ENCODE measurements around the gene ZBTB22. TPM values are rescaled to one million over a fixed set of nuclear protein-coding genes. Genes with fewer than 3 reads are reported as not detected.

The ZBTB22 gene
- total RNA-seq, 1 donor from 2014 or later: 31.8 TPM

DNA sequence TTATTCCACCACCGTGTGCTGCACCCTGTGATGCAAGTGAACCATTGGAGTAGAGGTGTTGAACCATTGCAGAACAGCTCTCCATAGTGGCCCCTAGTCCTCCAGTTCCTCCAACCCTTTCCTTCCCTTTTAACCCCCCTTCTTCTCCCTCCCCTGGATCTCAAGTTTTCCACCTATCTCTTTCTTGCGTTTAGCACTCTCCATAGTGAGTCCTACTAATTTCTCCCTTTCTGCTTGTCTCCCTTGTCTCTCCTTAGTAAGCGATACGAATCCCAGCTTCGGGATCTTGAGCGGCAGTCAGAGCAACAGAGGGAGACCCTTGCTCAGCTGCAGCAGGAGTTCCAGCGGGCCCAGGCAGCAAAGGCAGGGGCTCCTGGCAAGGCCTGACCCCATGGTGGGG is 27.1 kb downstream of the ZBTB22 start:
- Mint-ChIP-seq H3K9me3 (no peaks in the 10 kb centered on the region), H3K27ac (peak overlapping the region; percentile 95), H3K4me1 (peaks cover 48% of the 10 kb centered on the region), H3K36me3 (ENCODE audit: low read depth) (peaks cover 81% of the 10 kb centered on the region), H3K4me3 (peak overlapping the region; percentile 100), H3K27me3 (no peaks in the 10 kb centered on the region)
- TF ChIP-seq, protein P1, sequence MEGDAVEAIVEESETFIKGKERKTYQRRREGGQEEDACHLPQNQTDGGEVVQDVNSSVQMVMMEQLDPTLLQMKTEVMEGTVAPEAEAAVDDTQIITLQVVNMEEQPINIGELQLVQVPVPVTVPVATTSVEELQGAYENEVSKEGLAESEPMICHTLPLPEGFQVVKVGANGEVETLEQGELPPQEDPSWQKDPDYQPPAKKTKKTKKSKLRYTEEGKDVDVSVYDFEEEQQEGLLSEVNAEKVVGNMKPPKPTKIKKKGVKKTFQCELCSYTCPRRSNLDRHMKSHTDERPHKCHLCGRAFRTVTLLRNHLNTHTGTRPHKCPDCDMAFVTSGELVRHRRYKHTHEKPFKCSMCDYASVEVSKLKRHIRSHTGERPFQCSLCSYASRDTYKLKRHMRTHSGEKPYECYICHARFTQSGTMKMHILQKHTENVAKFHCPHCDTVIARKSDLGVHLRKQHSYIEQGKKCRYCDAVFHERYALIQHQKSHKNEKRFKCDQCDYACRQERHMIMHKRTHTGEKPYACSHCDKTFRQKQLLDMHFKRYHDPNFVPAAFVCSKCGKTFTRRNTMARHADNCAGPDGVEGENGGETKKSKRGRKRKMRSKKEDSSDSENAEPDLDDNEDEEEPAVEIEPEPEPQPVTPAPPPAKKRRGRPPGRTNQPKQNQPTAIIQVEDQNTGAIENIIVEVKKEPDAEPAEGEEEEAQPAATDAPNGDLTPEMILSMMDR (IDR thresholded peaks at IDR 0.05): no peak
- ChIA-PET CTCF (interaction anchor here (3.9 kb wide), 1 partner anchor 13 kb away, joined by 21 read pairs; the partner anchor contains the start of gene B3GALT4), POLR2A (interaction anchor here (2.3 to 5.4 kb wide), 8 partner anchors 9 to 136 kb away, joined by 13 to 80 read pairs (median 20); partner anchors contain the start of genes B3GALT4, RGL2, RPS18 and TAPBP)
- no peak for ATAC-seq (ENCODE audit: low read depth)
- intact Hi-C loops (cut with micrococcal nuclease): no loop called here
- no peak for DNase-seq

DNA sequence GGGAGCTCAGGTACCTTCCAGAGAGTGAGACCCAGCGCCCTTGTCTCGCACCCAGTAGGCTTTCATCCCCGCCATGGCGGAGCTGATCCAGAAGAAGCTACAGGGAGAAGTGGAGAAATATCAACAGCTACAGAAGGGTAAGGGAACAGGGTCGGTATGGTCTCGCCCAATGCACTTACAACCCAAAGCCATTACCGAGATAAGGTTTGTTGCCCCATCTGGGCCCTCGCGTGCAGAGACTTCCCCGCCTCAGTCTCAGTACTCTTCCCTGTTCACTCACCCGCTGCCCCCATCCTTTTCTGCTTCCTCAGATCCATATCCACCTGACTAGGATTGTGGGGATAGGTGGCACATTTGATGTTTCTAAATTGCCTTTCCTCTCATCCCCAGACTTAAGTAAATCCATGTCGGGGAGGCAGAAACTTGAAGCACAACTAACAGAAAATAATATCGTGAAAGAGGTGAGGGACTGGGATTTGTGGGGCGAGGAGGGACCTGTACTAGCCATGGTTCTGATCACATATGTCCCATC is 27.7 kb downstream of the ZBTB22 start:
- H3K4me1 Mint-ChIP-seq: peaks cover 48% of the 10 kb centered on the region
- no peaks in the 10 kb centered on the region for H3K9me3 Mint-ChIP-seq
- TF ChIP-seq, protein P1 (IDR thresholded peaks at IDR 0.05): no peak
- ATAC-seq (ENCODE audit: low read depth) (no peak), DNase-seq (no peak)
- H3K27ac Mint-ChIP-seq: peak overlapping the region; percentile 95
- H3K36me3 Mint-ChIP-seq (ENCODE audit: low read depth): peaks cover 80% of the 10 kb centered on the region
- CTCF ChIA-PET: interaction anchor here (0.7 to 3.9 kb wide), 6 partner anchors 8 to 55 kb away, joined by 3 to 21 read pairs (median 6); partner anchors contain the start of genes B3GALT4, RPS18 and VPS52
- no peaks in the 10 kb centered on the region for H3K27me3 Mint-ChIP-seq
- intact Hi-C loops (cut with micrococcal nuclease): loop anchor here (1.0 to 2.0 kb wide), 6 partner anchors 9 to 90 kb away; partner anchors contain the start of genes B3GALT4, RXRB, SLC39A7 and VPS52
- H3K4me3 Mint-ChIP-seq: peak overlapping the region; percentile 100
- POLR2A ChIA-PET: interaction anchor here (0.6 to 5.4 kb wide), 19 partner anchors 8 to 451 kb away, joined by 3 to 80 read pairs (median 7); partner anchors contain the start of genes B3GALT4, CUTA, RGL2 and RPS18

DNA sequence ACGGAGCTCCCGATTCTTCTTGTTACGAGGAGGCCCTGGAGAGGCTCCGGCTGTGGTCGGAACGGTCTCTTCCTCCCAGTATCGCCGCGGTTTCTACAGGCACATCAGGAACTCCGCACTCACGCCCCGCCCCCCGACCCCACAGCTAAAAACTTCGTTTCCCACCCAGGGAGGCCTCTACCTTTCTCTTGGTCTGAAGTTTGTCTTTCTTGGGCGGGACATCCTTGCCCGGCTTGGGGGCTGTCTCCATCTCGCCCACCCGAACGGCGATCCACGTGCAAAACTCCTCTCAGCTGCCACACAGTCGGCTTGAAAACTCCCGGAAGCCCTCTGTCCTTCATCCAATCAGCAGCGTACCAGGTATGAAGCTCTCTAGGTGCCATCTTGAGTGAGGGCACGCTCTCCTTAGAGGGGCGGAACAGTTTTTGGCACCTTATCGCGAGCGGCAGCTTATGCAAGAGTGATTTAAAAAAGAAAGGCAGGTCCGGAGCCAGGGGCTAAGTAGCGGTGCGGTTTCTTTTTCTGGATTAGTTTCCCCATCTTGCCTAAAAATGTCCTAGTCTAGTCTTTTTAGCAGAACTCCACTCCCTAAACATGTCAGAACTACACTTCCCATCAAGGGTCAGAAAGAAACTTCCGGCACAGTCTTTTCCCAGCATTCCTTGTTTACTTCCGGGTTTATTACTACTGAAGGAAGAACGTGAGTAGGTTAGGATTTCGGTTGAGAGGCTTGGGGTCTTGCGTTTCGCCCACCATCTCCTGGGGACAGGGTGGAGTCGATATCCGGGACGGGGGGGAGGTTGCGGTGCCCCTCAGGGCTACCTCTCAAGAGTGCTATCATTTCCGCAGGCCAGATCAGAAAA is 28.4 kb downstream of the ZBTB22 start, which contains the start of the genes PFDN6 and WDR46:
Gene PFDN6, plus strand, starts transcription at position 681 of the 863 bp plus-strand sequence. CDS start 256 bp downstream, outside the sequence.
Gene WDR46, minus strand, starts transcription at position 319 of the 863 bp plus-strand sequence. Its CDS starts 69 bp downstream, at position 250.
- ChIA-PET CTCF (interaction anchor here (0.7 to 3.9 kb wide), 7 partner anchors 9 to 56 kb away, joined by 3 to 21 read pairs (median 5); partner anchors contain the start of genes B3GALT4, RPS18 and VPS52), POLR2A (interaction anchor here (0.6 to 5.4 kb wide), 29 partner anchors 8 to 1637 kb away, joined by 3 to 80 read pairs (median 6); partner anchors contain the start of genes ABHD16A, B3GALT4, CUTA and HLA-DMA)
- Mint-ChIP-seq H3K4me3 (peak within 1 kb of the TSS; percentile 100), H3K9me3 (no peaks in the 10 kb centered on the region), H3K27ac (peak within 1 kb of the TSS; percentile 95), H3K36me3 (ENCODE audit: low read depth) (peaks cover 80% of the 10 kb centered on the region), H3K4me1 (peaks cover 48% of the 10 kb centered on the region), H3K27me3 (no peaks in the 10 kb centered on the region)
- ATAC-seq (ENCODE audit: low read depth): peak; percentile 94
- intact Hi-C loops (cut with micrococcal nuclease): loop anchor here (1.0 to 2.0 kb wide), 6 partner anchors 10 to 89 kb away; partner anchors contain the start of genes B3GALT4, RXRB, SLC39A7 and VPS52
- TF ChIP-seq, protein P1 (IDR thresholded peaks at IDR 0.05): no peak
- peak; percentile 66 for DNase-seq

DNA sequence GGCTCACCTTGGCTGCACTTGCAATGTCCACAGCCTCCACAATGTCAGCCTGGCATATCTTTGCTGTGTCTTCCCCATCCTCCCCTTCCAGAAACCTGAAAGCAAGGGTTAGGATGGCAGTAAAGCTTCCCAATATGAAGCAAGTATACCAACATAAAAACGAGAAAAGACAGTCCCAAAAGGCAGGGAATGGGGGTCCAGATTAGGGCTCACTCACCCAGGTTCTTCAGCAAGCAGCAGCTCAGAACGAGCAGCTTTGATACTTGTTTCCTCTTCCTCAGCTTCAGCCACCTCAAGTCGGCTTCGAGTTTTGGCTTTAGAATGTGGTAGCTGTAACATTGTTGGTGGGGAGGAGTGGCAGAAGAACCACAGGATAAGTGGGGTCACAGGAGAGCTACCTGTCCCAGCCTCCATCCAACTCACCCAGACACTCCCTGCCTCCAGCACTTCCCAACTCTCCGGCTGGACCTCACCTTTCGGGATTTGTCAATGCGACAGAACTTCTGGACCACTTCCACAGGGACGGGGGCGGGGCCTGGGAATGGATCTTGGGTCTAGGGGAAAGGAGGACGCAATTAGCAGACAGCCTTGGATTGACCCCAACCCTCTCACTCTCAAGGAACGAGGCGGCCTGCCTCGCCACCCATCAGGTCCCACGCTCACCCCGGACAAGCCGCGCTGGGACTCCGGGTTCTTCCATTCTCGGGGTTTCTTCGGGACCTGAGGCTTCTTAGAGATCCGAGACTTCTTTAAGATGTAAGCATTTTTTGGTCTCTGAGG is 29.2 kb downstream of the ZBTB22 start:
- ChIA-PET POLR2A (interaction anchor here (0.6 to 5.4 kb wide), 23 partner anchors 7 to 450 kb away, joined by 3 to 80 read pairs (median 6); partner anchors contain the start of genes B3GALT4, CUTA, HLA-DMA and RGL2), CTCF (interaction anchor here (1.5 to 3.9 kb wide), 4 partner anchors 11 to 16 kb away, joined by 3 to 21 read pairs (median 8); partner anchors contain the start of genes B3GALT4, RPS18 and VPS52)
- intact Hi-C loops (cut with micrococcal nuclease): loop anchor here (2.0 kb wide), 1 partner anchor 40 kb away; no protein-coding TSS in a partner anchor
- peak overlapping the region; percentile 95 for H3K27ac Mint-ChIP-seq
- TF ChIP-seq, protein P1 (IDR thresholded peaks at IDR 0.05): no peak
- no peaks in the 10 kb centered on the region for H3K27me3 Mint-ChIP-seq
- peaks cover 80% of the 10 kb centered on the region for H3K36me3 Mint-ChIP-seq (ENCODE audit: low read depth)
- ATAC-seq (ENCODE audit: low read depth) (no peak), DNase-seq (no peak)
- peaks cover 48% of the 10 kb centered on the region for H3K4me1 Mint-ChIP-seq
- H3K9me3 Mint-ChIP-seq: no peaks in the 10 kb centered on the region
- H3K4me3 Mint-ChIP-seq: peak overlapping the region; percentile 100

Data from activated B cell treated with CpG ODN at 0.5 μM for 24 hours (primary cell).